ENCODE data around the gene BRPF1.

Gene BRPF1

DNA sequence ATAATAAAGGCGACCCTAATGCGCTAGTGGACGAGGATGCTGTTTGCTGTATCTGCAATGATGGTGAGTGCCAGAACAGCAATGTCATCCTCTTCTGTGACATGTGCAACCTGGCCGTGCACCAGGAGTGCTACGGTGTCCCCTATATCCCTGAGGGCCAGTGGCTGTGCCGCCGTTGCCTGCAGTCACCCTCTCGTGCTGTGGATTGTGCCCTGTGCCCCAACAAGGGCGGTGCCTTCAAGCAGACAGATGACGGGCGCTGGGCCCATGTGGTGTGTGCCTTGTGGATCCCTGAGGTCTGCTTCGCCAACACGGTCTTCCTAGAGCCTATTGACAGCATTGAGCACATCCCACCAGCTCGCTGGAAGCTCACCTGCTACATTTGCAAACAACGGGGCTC, 7.6 kb downstream of the BRPF1 start:
- DNase-seq (ENCODE audit: low spot score) = no peak

DNA sequence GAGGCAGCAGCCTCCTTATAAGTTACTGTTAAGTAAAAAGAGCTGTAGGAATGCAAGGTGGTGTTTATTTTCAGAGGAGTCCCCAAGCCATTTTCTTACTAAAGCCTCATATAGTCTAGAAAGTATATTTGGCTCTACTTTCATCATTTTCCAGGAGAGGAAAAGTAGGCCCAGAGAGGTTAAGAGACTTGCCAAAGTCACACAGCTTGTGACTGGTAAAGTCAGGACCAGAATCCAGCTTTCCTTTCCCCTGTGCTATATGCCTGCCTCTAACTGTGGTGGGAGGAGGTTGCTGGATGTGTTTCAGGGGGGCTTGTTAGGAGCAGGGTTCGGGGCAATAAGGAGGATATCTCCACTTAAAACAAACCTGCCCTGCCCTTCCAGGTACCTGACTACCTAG, 11.0 kb downstream of the BRPF1 start:
- DNase-seq (ENCODE audit: low spot score) = no peak

DNA sequence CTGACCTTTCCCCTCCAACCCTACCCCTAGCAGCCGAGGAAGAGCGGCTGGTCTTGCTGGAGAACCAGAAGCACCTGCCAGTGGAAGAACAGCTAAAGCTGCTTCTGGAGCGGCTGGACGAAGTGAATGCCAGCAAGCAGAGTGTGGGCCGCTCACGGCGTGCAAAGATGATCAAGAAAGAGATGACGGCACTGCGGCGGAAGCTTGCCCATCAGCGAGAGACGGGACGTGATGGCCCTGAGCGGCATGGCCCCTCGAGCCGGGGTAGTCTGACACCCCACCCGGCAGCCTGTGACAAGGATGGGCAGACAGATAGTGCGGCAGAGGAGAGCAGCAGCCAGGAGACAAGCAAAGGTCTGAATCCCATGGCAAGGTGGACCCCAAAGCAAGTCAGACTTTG, 12.0 kb downstream of the BRPF1 start:
- no peak for DNase-seq (ENCODE audit: low spot score)

DNA sequence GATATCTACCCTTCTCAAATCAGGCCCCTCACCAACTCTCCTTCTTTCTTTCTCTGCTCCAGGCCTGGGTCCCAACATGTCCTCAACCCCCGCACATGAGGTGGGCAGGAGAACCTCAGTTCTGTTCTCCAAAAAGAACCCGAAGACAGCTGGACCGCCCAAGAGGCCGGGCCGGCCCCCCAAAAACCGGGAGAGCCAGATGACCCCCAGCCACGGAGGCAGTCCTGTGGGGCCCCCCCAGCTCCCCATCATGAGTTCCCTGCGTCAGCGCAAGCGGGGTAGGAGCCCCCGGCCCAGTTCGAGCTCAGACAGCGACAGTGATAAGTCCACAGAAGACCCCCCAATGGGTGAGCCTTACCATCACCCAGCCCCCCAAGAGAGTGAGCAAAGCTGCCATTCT, 12.6 kb downstream of the BRPF1 start:
- DNase-seq (ENCODE audit: low spot score) = no peak

DNA sequence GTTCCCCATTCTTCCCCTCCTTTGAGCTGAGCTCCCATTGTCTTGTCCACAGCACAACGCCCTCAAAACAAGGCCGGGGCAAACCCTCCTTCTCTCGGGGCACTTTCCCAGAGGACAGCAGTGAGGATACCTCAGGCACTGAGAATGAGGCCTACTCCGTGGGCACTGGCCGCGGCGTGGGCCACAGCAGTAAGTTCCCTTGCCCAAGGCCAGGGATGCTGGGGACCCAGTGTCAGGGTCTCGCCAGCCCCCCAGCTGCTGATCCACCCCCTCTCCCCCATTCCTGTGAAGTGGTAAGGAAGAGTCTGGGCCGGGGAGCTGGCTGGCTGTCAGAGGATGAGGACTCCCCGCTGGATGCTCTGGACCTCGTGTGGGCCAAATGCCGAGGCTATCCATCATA, 14.0 kb downstream of the BRPF1 start:
- no peak for DNase-seq (ENCODE audit: low spot score)

GRCh38 chr3:9746330-9746729, 14.8 kb downstream of the BRPF1 start:
- DNase-seq (ENCODE audit: low spot score) = no peak

GRCh38 chr3:9747267-9747666, 15.7 kb downstream of the BRPF1 start:
- DNase-seq (ENCODE audit: low spot score) = no peak

DNA sequence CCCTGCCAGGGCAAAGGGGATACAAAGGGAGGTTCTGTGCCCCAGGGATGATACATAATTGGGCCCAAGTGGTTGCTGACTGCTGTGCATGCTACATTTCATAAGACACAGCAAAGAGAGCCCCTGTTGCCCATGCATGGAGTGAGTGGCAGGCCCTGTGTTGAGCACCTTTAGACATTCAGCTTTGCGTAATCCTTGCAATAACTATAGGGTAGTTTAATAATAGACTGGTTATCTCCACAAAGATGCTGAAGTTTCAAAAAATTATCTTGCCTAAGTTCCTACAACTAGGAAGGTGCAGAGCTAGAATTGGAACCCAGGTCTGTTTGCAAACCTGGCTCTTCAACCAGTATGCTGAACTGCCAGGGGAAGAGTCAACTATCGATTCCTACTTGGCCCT, 16.5 kb downstream of the BRPF1 start:
- no peak for DNase-seq (ENCODE audit: low spot score)

DNA sequence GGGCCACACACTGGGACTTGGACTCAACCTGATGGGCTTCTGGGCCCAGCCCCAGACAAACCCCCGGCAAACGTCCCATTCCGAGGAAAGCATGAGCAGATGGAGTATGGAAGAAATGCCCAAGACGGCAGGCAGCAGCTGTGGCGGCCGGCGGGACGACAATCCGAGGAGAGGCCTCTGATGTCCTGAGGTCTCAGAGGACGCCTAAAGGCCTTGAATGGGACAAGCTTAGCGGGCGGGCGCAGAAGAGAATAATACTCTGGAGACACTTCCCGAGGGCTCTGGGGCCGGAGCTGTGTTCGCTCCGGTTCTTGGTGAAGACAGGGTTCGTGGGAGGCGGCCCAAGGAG, 17.7 kb downstream of the BRPF1 start:
- no peak for DNase-seq (ENCODE audit: low spot score)

GRCh38 chr3:9749645-9750555, 18.4 kb downstream of the BRPF1 start, which contains the start of gene OGG1:
Gene OGG1 (plus strand): TSS chr3:9749952. CDS start chr3:9750287, 335 bp downstream.
- peak; percentile 99 for DNase-seq (ENCODE audit: low spot score)

GRCh38 chr3:9750556-9751411, 19.2 kb downstream of the BRPF1 start:
- no peak for DNase-seq (ENCODE audit: low spot score)

DNA sequence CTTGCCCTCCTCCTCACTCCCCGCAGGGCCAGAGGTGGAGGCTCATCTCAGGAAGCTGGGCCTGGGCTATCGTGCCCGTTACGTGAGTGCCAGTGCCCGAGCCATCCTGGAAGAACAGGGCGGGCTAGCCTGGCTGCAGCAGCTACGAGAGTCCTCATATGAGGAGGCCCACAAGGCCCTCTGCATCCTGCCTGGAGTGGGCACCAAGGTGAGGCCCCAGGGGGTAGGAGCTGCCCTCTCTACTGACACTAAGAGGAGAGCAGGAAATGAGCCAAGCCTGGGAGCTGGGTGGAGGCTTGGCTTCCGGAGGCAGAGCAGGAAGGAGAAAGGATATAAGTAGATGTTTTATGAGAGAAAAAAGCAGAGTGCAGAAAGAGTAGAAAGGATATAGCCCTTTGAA, 23.1 kb downstream of the BRPF1 start:
- no peak for DNase-seq (ENCODE audit: low spot score)

GRCh38 chr3:9757427-9757826, 25.9 kb downstream of the BRPF1 start:
- no peak for DNase-seq (ENCODE audit: low spot score)

DNA sequence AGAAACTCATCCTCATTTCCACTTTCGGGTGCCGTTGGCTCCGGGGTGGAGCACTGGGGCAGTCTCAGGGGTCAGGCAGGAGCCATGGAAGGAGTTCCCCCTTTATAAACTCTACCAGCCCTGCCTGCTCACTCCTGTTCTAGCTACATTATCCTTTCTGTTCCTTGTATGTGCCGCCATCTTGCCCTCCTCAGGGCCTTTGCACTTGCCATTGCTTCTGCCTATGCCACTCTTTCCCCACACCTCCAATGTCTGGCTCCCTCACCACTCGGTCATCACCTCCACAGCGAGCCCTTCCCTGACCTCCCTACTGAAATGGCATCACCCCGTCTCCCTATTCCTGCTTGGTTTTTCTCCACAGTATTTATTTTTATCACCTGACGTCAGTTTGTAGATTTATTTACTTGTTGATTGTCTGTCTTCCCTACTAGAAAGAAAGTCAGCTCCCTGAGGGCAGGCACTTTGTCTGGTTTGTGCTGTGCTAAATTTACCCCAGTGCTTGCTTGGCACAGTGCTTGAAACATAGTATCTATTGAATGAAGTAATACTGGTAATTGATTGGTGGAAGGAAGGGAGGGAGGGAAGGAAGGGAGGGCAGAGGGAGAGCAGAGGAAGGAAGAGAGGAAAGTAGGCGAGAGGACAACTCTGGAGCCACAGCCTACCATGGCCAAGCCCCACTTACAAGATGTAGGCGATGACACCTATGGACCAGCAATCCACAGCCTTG, 29.4 kb downstream of the BRPF1 start:
- no peak for DNase-seq (ENCODE audit: low spot score)

DNA sequence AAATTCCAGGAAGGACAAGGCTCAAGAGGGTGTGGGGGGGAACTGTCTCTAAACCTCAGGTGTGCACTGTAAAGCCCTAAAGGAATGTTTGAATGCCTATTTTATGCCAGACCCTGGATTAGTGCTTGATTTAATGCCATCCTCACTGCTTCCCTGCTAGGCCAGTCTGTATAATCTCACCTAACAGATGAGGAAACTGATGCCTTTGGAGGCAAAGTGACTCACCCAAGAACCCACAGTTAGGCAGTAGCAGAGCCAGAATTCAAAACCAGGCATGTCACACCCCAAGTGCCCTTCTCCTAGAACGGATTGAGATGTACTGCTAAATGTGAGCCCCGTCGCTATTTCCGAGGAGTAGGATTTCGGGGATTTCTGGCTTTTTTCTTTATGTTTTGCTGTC, 30.4 kb downstream of the BRPF1 start:
- no peak for DNase-seq (ENCODE audit: low spot score)

GRCh38 chr3:9762871-9763270, 31.3 kb downstream of the BRPF1 start:
- DNase-seq (ENCODE audit: low spot score) = no peak

DNA sequence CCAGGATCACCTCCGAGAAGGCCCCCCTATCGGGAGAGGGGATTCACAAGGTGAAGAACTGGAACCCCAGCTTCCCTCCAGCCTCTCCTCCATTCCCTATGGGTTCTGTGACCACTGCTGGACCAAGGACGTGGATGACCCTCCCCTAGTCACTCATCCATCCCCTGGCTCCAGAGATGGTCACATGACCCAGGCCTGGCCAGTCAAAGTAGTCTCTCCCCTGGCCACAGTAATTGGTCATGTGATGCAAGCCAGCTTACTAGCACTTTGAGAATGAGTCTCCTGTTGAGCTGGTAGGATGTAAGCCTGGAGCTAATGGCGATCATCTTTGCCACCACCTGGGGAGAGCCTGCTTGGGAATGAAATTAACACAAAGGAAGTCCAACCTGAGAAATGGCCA, 34.3 kb downstream of the BRPF1 start:
- DNase-seq (ENCODE audit: low spot score) = no peak

DNA sequence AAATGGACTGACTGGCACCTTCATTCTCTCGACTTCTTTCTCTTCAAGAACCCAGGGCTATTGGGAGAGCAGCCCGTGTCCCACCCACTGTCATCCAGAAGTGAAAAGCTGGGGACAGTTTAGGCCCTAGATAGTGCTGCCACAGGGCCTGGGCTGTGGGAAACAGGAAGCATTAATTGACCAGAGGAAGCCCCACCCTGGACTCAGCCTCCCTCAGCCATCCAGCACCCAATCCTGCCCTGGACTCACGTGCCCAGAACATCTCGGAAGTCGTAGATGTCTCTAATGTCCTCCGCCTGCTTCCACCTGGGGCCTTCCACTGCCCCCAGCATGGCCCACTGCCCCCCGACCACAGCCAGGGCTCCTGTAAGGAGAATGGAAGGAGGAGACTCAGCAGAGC, 35.9 kb downstream of the BRPF1 start:
- no peak for DNase-seq (ENCODE audit: low spot score)

DNA sequence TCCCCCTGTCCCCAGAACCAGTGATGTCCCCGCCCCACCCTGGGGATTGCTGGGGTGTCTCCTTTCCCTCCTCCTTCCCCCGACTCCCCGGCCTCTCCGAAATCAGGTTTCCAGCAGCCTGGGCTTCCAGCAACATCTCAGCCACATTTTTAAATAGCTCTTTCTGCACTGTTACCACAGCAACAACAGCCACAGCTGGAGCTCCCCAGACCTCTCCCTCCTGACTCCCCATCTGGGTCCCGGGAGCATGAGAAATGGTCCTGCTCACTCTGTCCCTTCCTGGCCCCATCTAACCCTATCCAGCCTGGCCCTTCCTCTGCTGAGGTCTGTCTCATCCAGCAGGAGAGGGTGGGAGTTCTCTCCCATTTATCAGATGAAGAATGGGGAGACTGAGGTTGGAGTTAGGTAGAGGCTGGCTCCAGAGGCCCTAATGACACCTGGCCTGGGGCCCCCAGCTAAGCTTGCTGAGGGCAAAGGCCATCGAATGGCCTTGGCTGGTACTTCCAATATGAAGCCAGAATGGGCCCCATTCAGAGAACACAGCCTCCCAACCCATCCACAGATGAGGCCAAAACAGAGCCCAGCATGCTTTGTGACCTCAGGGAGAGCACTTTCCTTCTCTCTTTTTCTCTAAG, 36.7 kb downstream of the BRPF1 start:
- DNase-seq (ENCODE audit: low spot score) = no peak

- no peak for DNase-seq (ENCODE audit: low spot score)
Measured at GRCh38 chr3:9769012-9769411, 37.5 kb downstream of the BRPF1 start.

DNA sequence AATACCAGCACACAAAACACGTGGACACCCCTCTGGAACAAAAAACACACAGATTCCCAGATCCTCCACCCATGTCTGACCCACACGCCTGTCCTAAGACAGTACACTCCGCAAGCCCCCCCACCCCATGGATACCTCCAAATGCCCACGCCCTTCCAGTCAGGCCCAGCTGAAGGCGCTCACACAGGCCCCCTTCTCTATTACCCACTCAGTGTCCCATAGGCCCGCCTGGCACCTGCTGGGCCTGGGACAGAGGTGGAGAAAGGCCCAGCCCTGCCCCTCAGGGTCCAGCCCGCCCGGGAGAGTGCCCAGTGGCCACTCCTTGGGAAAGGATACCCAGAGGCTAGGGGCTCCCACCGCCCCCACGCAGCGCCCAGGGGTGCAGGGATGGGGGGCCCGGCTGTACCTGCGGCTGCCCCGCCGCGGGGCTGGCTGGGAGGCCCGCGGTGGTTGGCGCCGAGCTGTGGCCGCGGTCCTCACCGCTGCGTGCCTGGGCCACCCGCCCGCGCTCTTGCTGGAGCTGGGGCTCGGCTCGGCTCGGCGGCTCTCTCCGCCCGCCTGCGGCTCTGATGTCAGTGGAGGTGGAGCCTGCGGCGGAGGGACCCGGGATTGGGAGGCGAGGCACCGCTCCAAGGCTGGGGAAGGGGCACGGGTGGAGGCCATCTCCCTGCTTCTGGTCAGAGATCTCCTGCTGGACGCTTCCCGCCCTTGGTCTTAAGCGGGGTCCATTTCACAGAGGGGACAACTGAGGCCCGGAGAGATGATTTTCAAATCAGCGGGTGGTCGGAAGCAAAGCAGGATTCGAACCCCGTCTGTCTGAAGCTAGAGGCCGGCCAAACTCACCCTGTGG, 38.1 kb downstream of the BRPF1 start, which contains the start of gene CAMK1:
TSS of gene CAMK1 (minus strand) at position 522 of the 850 bp plus-strand sequence. CDS start 2,198 bp downstream, outside the sequence.
- DNase-seq (ENCODE audit: low spot score) = peak; percentile 64

Data from activated CD4-positive, alpha-beta T cell treated with anti-CD3 and anti-CD28 coated beads, Interleukin-2, Interleukin-4, amounts not matched to agents 100 ng/mL and 50 ng/mL, durations not matched to agents 16 hours and 8 hours (primary cell).